ENCODE results near the gene OXER1.

DNA sequence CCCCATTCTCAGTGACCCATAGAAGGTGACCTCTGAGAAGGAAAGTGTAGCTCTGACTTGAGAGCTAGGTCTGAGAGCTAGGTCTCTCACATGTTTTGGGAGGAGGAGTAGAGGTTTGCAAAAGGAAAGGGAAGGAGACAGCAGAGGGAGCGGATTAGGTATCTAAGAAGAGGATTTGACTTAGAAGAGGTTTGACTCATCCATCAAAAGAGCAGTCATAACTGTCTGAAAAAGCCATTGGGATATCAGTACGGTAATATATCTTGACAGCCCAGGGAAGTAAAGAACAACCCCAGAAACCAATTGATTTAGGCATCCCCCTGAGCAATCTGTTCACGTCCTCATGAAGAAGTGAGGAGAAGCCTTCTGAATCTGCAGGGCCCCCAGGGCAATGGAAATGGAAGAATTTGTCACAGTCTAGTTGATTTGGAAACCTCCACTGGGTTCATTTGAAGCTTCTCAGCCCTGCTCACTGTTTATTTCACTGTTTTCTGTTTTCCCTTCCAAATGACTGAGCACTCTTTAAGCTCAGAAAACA lies 19.3 kb downstream of the OXER1 start:
- TF ChIP-seq POLR2A (IDR thresholded peaks at IDR 0.05; ENCODE audit: low read length) (no peak), GATA1 (IDR thresholded peaks at IDR 0.05; ENCODE audit: low read depth, low read length) (no peak)
